SHP77 (cell line): ENCODE measurements around the gene CACNA1H.
"Not testable (repeated sequence)": the region's sequence is repeated elsewhere in the genome, so short reads cannot be mapped to it uniquely, and the experiment has no call there.

Experiments
- DNase-seq, 2 experiments: peaks; one replicate each; lab custom pipeline; 2025; lab: John Stamatoyannopoulos, UW

Gene CACNA1H

GRCh38 chr16:1213796-1214372, 61.0 kb downstream of the CACNA1H start:
- no peak for DNase-seq

- DNase-seq, result no peak
Measured at GRCh38 chr16:1214719-1215118, 61.8 kb downstream of the CACNA1H start.

- DNase-seq, result no peak
Measured at GRCh38 chr16:1215574-1216295, 62.8 kb downstream of the CACNA1H start.

- DNase-seq, result no peak
Measured at GRCh38 chr16:1216296-1216619, 63.4 kb downstream of the CACNA1H start.

- no peak for DNase-seq
Measured at GRCh38 chr16:1216681-1217400, 63.9 kb downstream of the CACNA1H start.

- no peak for DNase-seq
Measured at GRCh38 chr16:1217526-1217925, 64.6 kb downstream of the CACNA1H start.

GRCh38 chr16:1218061-1218929, 65.4 kb downstream of the CACNA1H start:
- DNase-seq, result no peak

- DNase-seq, result no peak
Measured at GRCh38 chr16:1218930-1219611, 66.2 kb downstream of the CACNA1H start.

GRCh38 chr16:1220098-1220728, 67.3 kb downstream of the CACNA1H start:
- no peak for DNase-seq

- no peak for DNase-seq
Measured at GRCh38 chr16:1220841-1221627, 68.1 kb downstream of the CACNA1H start.

- no peak for DNase-seq
Measured at GRCh38 chr16:1221628-1222552, 69.0 kb downstream of the CACNA1H start.

- DNase-seq, result no peak
Measured at GRCh38 chr16:1222553-1223354, 69.8 kb downstream of the CACNA1H start.

GRCh38 chr16:1223355-1224214, 70.7 kb downstream of the CACNA1H start:
- no peak for DNase-seq

- DNase-seq, result no peak
Measured at GRCh38 chr16:1224558-1224957, 71.7 kb downstream of the CACNA1H start.

GRCh38 chr16:1225051-1225451, 72.1 kb downstream of the CACNA1H start, which contains the start of gene TPSG1:
TPSG1 (minus strand) TSS chr16:1225268; CDS start chr16:1225252, 16 bp downstream.
- DNase-seq, result no peak

- not testable (repeated sequence) for DNase-seq
Measured at GRCh38 chr16:1225728-1226311, 72.9 kb downstream of the CACNA1H start.

GRCh38 chr16:1226692-1227091, 73.8 kb downstream of the CACNA1H start:
- DNase-seq, result not testable (repeated sequence)
